Activated CD8-positive, alpha-beta T cell treated with anti-CD3 and anti-CD28 coated beads, Interleukin-2, amount 10 ng/mL, durations not matched to agents 7 days and 5 days (primary cell): ENCODE data around the gene UNC45A. TPM values are rescaled to one million over a fixed set of nuclear protein-coding genes. Genes with fewer than 3 reads are reported as not detected.

Source experiments
- ATAC-seq: fragments of 150-1000 bp; cut with Tn5 transposase; one replicate; pipeline ENCODE4 v1.10.0; 2021; ENCODE audit warnings: moderate library complexity
- CTCF ChIA-PET: fragments of 350-600 bp; sonication (Branson Sonifier 250); formaldehyde crosslinking; loops from one replicate; lab custom pipeline; 2021; ENCODE audit warnings: antibody characterized with exemption; lab: Charles Lee
- POLR2A ChIA-PET: fragments of 350-600 bp; sonication (Branson Sonifier 250); formaldehyde crosslinking; loops from one replicate; lab custom pipeline; 2021; ENCODE audit warnings: antibody characterized with exemption; lab: Charles Lee
- DNase-seq: peaks from one replicate; pipeline ENCODE4 v3.0.0-alpha.2; 2020
- H3K27ac Mint-ChIP-seq: one replicate; pipeline ENCODE4 v1.8.0; 2021; ENCODE audit warnings: mild to moderate bottlenecking, mixed read lengths
- H3K27me3 Mint-ChIP-seq: one replicate; pipeline ENCODE4 v1.8.0; 2021; ENCODE audit warnings: low read depth, mixed read lengths
- H3K36me3 Mint-ChIP-seq: one replicate; pipeline ENCODE4 v1.8.0; 2021; ENCODE audit warnings: low read depth, mixed read lengths
- H3K4me1 Mint-ChIP-seq: one replicate; pipeline ENCODE4 v1.8.0; 2021; ENCODE audit warnings: low read depth, mixed read lengths
- H3K4me3 Mint-ChIP-seq: one replicate; pipeline ENCODE4 v1.8.0; 2021; ENCODE audit warnings: mild to moderate bottlenecking, mixed read lengths
- H3K9me3 Mint-ChIP-seq: one replicate; pipeline ENCODE4 v1.8.0; 2022; ENCODE audit warnings: mixed read lengths; ENCODE audit not compliant: insufficient read depth
- total RNA-seq, 2 experiments: library from RNA; stranded (reverse); gene quantifications; one replicate each; pipeline ENCODE4 v1.2.3, GENCODE V29; 2021

Gene UNC45A
- total RNA-seq, 2 experiments from 2014 or later = 74.6 to 81.4 TPM

- Mint-ChIP-seq H3K4me3 (peak overlapping the region; percentile 88), H3K36me3 (peaks cover 54% of the 10 kb centered on the region), H3K27ac (peak overlapping the region; percentile 97), H3K9me3 (no peaks in the 10 kb centered on the region), H3K27me3 (no peaks in the 10 kb centered on the region), H3K4me1 (peaks cover 22% of the 10 kb centered on the region)
- ATAC-seq (peak; percentile 7), DNase-seq (peak; percentile 76)
- POLR2A ChIA-PET = interaction anchor here (0.6 to 4.6 kb wide), 8 partner anchors 10 to 762 kb away, joined by 3 to 93 read pairs (median 5); partner anchors contain the start of genes HDDC3, UNC45A and VPS33B
- CTCF ChIA-PET = interaction anchor here (0.7 to 7.3 kb wide), 29 partner anchors 8 to 599 kb away, joined by 3 to 154 read pairs (median 5); partner anchors contain the start of genes HDDC3, MAN2A2, UNC45A and VPS33B
Measured at GRCh38 chr15:90956274-90957030, 21.4 kb downstream of the UNC45A start.

GRCh38 chr15:90957031-90957790 lies 22.1 kb downstream of the UNC45A start:
- H3K27ac Mint-ChIP-seq = peak overlapping the region; percentile 5
- ChIA-PET POLR2A (interaction anchor here (1.1 to 4.6 kb wide), 6 partner anchors 9 to 93 kb away, joined by 3 to 93 read pairs (median 4); partner anchors contain the start of genes HDDC3, PRC1 and UNC45A), CTCF (interaction anchor here (0.7 to 7.3 kb wide), 27 partner anchors 9 to 600 kb away, joined by 3 to 154 read pairs (median 5); partner anchors contain the start of genes HDDC3, MAN2A2, UNC45A and VPS33B)
- H3K27me3 Mint-ChIP-seq = no peaks in the 10 kb centered on the region
- H3K36me3 Mint-ChIP-seq = peaks cover 54% of the 10 kb centered on the region
- no peak for ATAC-seq
- H3K9me3 Mint-ChIP-seq = no peaks in the 10 kb centered on the region
- H3K4me1 Mint-ChIP-seq = peaks cover 22% of the 10 kb centered on the region
- H3K4me3 Mint-ChIP-seq = peak overlapping the region; percentile 88
- no peak for DNase-seq

- H3K27ac Mint-ChIP-seq = peak overlapping the region; percentile 5
- H3K9me3 Mint-ChIP-seq = no peaks in the 10 kb centered on the region
- ChIA-PET POLR2A (interaction anchor here (1.1 to 1.3 kb wide), 2 partner anchors 23 to 37 kb away, joined by 3 to 4 read pairs; partner anchors contain the start of genes PRC1 and UNC45A), CTCF (interaction anchor here (0.7 to 7.3 kb wide), 9 partner anchors 10 to 315 kb away, joined by 3 to 154 read pairs (median 18); partner anchors contain the start of genes HDDC3 and UNC45A)
- peak overlapping the region; percentile 59 for H3K4me3 Mint-ChIP-seq
- no peaks in the 10 kb centered on the region for H3K27me3 Mint-ChIP-seq
- DNase-seq (no peak), ATAC-seq (no peak)
- H3K36me3 Mint-ChIP-seq = peaks cover 56% of the 10 kb centered on the region
- H3K4me1 Mint-ChIP-seq = peaks cover 22% of the 10 kb centered on the region
Measured at GRCh38 chr15:90957791-90958190, 22.7 kb downstream of the UNC45A start.

- no peak for ATAC-seq
- ChIA-PET CTCF (interaction anchor here (0.9 to 5.0 kb wide), 7 partner anchors 21 to 313 kb away, joined by 3 to 36 read pairs (median 4); no protein-coding TSS in a partner anchor), POLR2A (no interaction called here)
- no peak for DNase-seq
- Mint-ChIP-seq H3K27ac (no peak overlapping the region), H3K9me3 (no peaks in the 10 kb centered on the region), H3K27me3 (no peaks in the 10 kb centered on the region), H3K36me3 (peaks cover 54% of the 10 kb centered on the region), H3K4me1 (peaks cover 13% of the 10 kb centered on the region), H3K4me3 (no peak overlapping the region)
Measured at GRCh38 chr15:90959028-90959595, 24.0 kb downstream of the UNC45A start.

GRCh38 chr15:90959894-90960293 lies 24.8 kb downstream of the UNC45A start:
- ChIA-PET POLR2A (no interaction called here), CTCF (interaction anchor here (0.9 to 1.8 kb wide), 4 partner anchors 20 to 312 kb away, joined by 3 to 5 read pairs (median 4); no protein-coding TSS in a partner anchor)
- no peak for DNase-seq
- Mint-ChIP-seq H3K9me3 (no peaks in the 10 kb centered on the region), H3K27me3 (no peaks in the 10 kb centered on the region), H3K36me3 (peaks cover 59% of the 10 kb centered on the region), H3K27ac (no peak overlapping the region), H3K4me3 (no peak overlapping the region), H3K4me1 (peaks cover 9% of the 10 kb centered on the region)
- ATAC-seq = no peak

- Mint-ChIP-seq H3K4me3 (no peak overlapping the region), H3K9me3 (no peaks in the 10 kb centered on the region), H3K27me3 (no peaks in the 10 kb centered on the region), H3K27ac (no peak overlapping the region), H3K4me1 (peaks cover 9% of the 10 kb centered on the region), H3K36me3 (peaks cover 64% of the 10 kb centered on the region)
- DNase-seq (no peak), ATAC-seq (no peak)
- ChIA-PET POLR2A (no interaction called here), CTCF (interaction anchor here (0.9 to 1.5 kb wide), 3 partner anchors 20 to 89 kb away, joined by 3 to 4 read pairs (median 3); no protein-coding TSS in a partner anchor)
Measured at GRCh38 chr15:90960298-90961091, 25.4 kb downstream of the UNC45A start.

GRCh38 chr15:90962021-90962420 lies 26.9 kb downstream of the UNC45A start:
- H3K36me3 Mint-ChIP-seq = peaks cover 72% of the 10 kb centered on the region

GRCh38 chr15:90966262-90966661 lies 31.2 kb downstream of the UNC45A start:
- H3K27me3 Mint-ChIP-seq = no peaks in the 10 kb centered on the region
- H3K4me1 Mint-ChIP-seq = no peaks in the 10 kb centered on the region
- ATAC-seq (no peak), DNase-seq (no peak)
- H3K27ac Mint-ChIP-seq = no peak overlapping the region
- POLR2A ChIA-PET = interaction anchor here (0.9 to 1.5 kb wide), 4 partner anchors 10 to 17 kb away, joined by 3 to 6 read pairs (median 4); partner anchors contain the start of gene RCCD1
- CTCF ChIA-PET = interaction anchor here (1.4 to 2.9 kb wide), 3 partner anchors 10 to 83 kb away, joined by 3 to 18 read pairs (median 6); no protein-coding TSS in a partner anchor
- H3K4me3 Mint-ChIP-seq = no peak overlapping the region
- H3K9me3 Mint-ChIP-seq = no peaks in the 10 kb centered on the region
- peaks cover 89% of the 10 kb centered on the region for H3K36me3 Mint-ChIP-seq

More at GRCh38 chr15:90962021-90962420, 26.9 kb downstream of the UNC45A start:
- Mint-ChIP-seq H3K4me1 (peaks cover 5% of the 10 kb centered on the region), H3K27me3 (no peaks in the 10 kb centered on the region), H3K9me3 (no peaks in the 10 kb centered on the region), H3K4me3 (no peak overlapping the region), H3K27ac (peak overlapping the region; percentile 48)
- ATAC-seq = no peak
- ChIA-PET POLR2A (no interaction called here), CTCF (no interaction called here)
- no peak for DNase-seq

GRCh38 chr15:90967206-90967605 lies 32.1 kb downstream of the UNC45A start:
- Mint-ChIP-seq H3K27me3 (no peaks in the 10 kb centered on the region), H3K36me3 (peaks cover 80% of the 10 kb centered on the region), H3K27ac (no peak overlapping the region), H3K9me3 (no peaks in the 10 kb centered on the region), H3K4me1 (no peaks in the 10 kb centered on the region), H3K4me3 (no peak overlapping the region)
- POLR2A ChIA-PET = interaction anchor here (0.9 to 1.5 kb wide), 3 partner anchors 10 to 16 kb away, joined by 3 to 6 read pairs (median 3); no protein-coding TSS in a partner anchor
- no peak for DNase-seq
- no peak for ATAC-seq
- CTCF ChIA-PET = interaction anchor here (0.6 to 2.9 kb wide), 4 partner anchors 10 to 82 kb away, joined by 3 to 18 read pairs (median 4); no protein-coding TSS in a partner anchor

- DNase-seq = no peak
- Mint-ChIP-seq H3K27ac (no peak overlapping the region), H3K9me3 (no peaks in the 10 kb centered on the region), H3K4me3 (no peak overlapping the region), H3K4me1 (no peaks in the 10 kb centered on the region), H3K27me3 (no peaks in the 10 kb centered on the region), H3K36me3 (peaks cover 80% of the 10 kb centered on the region)
- CTCF ChIA-PET = interaction anchor here (1.0 to 2.9 kb wide), 2 partner anchors 12 to 65 kb away, joined by 4 to 18 read pairs; no protein-coding TSS in a partner anchor
- no peak for ATAC-seq
- POLR2A ChIA-PET = no interaction called here
Measured at GRCh38 chr15:90968434-90968833, 33.3 kb downstream of the UNC45A start.
